Ectodermal cell (in vitro differentiated cells): ENCODE results near the gene ATXN1.
A peak's percentile ranks its signal among the peaks of the same experiment; 100 is the strongest.

Experiments used
- H3K27ac ChIP-seq: 2 replicates; pipeline ENCODE4 v1.7.0; 2013; ENCODE audit warnings: mild to moderate bottlenecking, low read depth, low read length; ENCODE audit not compliant: insufficient read depth, poor library complexity, severe bottlenecking
- H3K27me3 ChIP-seq: 2 replicates; pipeline ENCODE4 v1.7.0; 2013; ENCODE audit warnings: mild to moderate bottlenecking, low read length; ENCODE audit not compliant: insufficient read depth, control insufficient read depth, poor library complexity, severe bottlenecking
- H3K36me3 ChIP-seq: one replicate; pipeline ENCODE4 v1.7.0; 2013; ENCODE audit warnings: low read length; ENCODE audit not compliant: control insufficient read depth, insufficient read depth
- H3K4me1 ChIP-seq: one replicate; pipeline ENCODE4 v1.7.0; 2013; ENCODE audit warnings: low read length; ENCODE audit not compliant: control insufficient read depth, insufficient read depth
- H3K4me3 ChIP-seq: 2 replicates; pipeline ENCODE4 v1.7.0; 2013; ENCODE audit warnings: low read depth, low read length, control low read depth; ENCODE audit not compliant: insufficient read depth
- H3K9me3 ChIP-seq: 2 replicates; pipeline ENCODE4 v1.7.0; 2013; ENCODE audit warnings: mild to moderate bottlenecking, low read length, moderate library complexity; ENCODE audit not compliant: control insufficient read depth
- WGBS, 2 experiments: methylation state at CpG; one replicate each; pipeline ENCODE4 v1.1.7; 2013; ENCODE audit warnings: missing lambda C conversion rate in 2 of 2; 5-methylcytosine and 5-hydroxymethylcytosine counted together

The ATXN1 gene

GRCh38 chr6:16345449-16346330 is 415.6 kb downstream of the ATXN1 start:
- WGBS, 2 experiments = 70 to 75% methylated on average over 14 to 16 of the region's 16 CpGs
- H3K4me1 ChIP-seq = peaks cover 9% of the 10 kb centered on the region
- H3K4me3 ChIP-seq = no peak overlapping the region
- H3K27me3 ChIP-seq = no peaks in the 10 kb centered on the region
- H3K27ac ChIP-seq = peak overlapping the region; percentile 44
- H3K36me3 ChIP-seq = no peaks in the 10 kb centered on the region
- H3K9me3 ChIP-seq = no peaks in the 10 kb centered on the region

GRCh38 chr6:16344756-16345155 is 416.5 kb downstream of the ATXN1 start:
- Histone ChIP-seq H3K4me3 (no peak overlapping the region), H3K9me3 (no peaks in the 10 kb centered on the region), H3K4me1 (peaks cover 9% of the 10 kb centered on the region), H3K27ac (no peak overlapping the region), H3K36me3 (no peaks in the 10 kb centered on the region), H3K27me3 (no peaks in the 10 kb centered on the region)
- 96 to 97% methylated on average over 6 of the region's 6 CpGs for WGBS, 2 experiments

DNA sequence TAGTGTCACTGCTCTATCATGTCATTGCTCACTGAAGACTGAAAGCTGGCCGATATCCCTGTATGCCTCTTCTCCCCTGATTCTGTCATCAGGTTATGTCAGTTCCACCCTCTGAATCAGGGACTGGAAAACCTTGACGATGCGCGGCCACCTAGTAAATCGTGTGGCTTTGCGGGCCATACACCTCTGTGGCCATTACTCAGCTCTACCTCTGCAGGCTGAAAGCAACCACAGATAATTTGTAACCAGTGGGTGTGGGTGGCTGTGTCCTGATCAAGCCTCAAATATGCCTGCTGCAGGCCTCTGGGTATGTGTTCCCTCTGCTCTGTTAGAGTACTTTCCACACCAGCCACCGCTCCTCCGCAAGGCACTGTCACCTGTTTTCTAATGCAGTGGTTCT is 417.7 kb downstream of the ATXN1 start:
- no peaks in the 10 kb centered on the region for H3K9me3 ChIP-seq
- H3K4me3 ChIP-seq = no peak overlapping the region
- no peaks in the 10 kb centered on the region for H3K36me3 ChIP-seq
- 94 to 97% methylated on average over 8 of the region's 8 CpGs for WGBS, 2 experiments
- H3K27me3 ChIP-seq = no peaks in the 10 kb centered on the region
- peaks cover 9% of the 10 kb centered on the region for H3K4me1 ChIP-seq
- no peak overlapping the region for H3K27ac ChIP-seq

GRCh38 chr6:16339265-16339587 is 422.0 kb downstream of the ATXN1 start:
- Histone ChIP-seq H3K4me1 (no peaks in the 10 kb centered on the region), H3K9me3 (no peaks in the 10 kb centered on the region), H3K36me3 (no peaks in the 10 kb centered on the region), H3K27me3 (no peaks in the 10 kb centered on the region), H3K4me3 (no peak overlapping the region), H3K27ac (no peak overlapping the region)
- WGBS, 2 experiments = 81% methylated on average over 3 of the region's 3 CpGs

- 69 to 70% methylated on average over 10 of the region's 10 CpGs for WGBS, 2 experiments
- H3K27me3 ChIP-seq = no peaks in the 10 kb centered on the region
- H3K27ac ChIP-seq = no peak overlapping the region
- no peaks in the 10 kb centered on the region for H3K4me1 ChIP-seq
- H3K9me3 ChIP-seq = no peaks in the 10 kb centered on the region
- no peak overlapping the region for H3K4me3 ChIP-seq
- no peaks in the 10 kb centered on the region for H3K36me3 ChIP-seq
Measured at GRCh38 chr6:16338577-16339264, 422.5 kb downstream of the ATXN1 start.

- H3K27ac ChIP-seq = no peak overlapping the region
- H3K9me3 ChIP-seq = no peaks in the 10 kb centered on the region
- H3K36me3 ChIP-seq = no peaks in the 10 kb centered on the region
- H3K4me1 ChIP-seq = peaks cover 3% of the 10 kb centered on the region
- WGBS, 2 experiments = 86% methylated on average over 13 of the region's 13 CpGs
- H3K4me3 ChIP-seq = no peak overlapping the region
- H3K27me3 ChIP-seq = no peaks in the 10 kb centered on the region
Measured at GRCh38 chr6:16337295-16337975, 423.8 kb downstream of the ATXN1 start.

GRCh38 chr6:16336911-16337294 is 424.4 kb downstream of the ATXN1 start:
- H3K4me3 ChIP-seq = no peak overlapping the region
- H3K9me3 ChIP-seq = no peaks in the 10 kb centered on the region
- H3K27ac ChIP-seq = no peak overlapping the region
- H3K27me3 ChIP-seq = no peaks in the 10 kb centered on the region
- WGBS, 2 experiments = 92 to 97% methylated on average over 6 of the region's 6 CpGs
- peaks cover 6% of the 10 kb centered on the region for H3K4me1 ChIP-seq
- no peaks in the 10 kb centered on the region for H3K36me3 ChIP-seq

DNA sequence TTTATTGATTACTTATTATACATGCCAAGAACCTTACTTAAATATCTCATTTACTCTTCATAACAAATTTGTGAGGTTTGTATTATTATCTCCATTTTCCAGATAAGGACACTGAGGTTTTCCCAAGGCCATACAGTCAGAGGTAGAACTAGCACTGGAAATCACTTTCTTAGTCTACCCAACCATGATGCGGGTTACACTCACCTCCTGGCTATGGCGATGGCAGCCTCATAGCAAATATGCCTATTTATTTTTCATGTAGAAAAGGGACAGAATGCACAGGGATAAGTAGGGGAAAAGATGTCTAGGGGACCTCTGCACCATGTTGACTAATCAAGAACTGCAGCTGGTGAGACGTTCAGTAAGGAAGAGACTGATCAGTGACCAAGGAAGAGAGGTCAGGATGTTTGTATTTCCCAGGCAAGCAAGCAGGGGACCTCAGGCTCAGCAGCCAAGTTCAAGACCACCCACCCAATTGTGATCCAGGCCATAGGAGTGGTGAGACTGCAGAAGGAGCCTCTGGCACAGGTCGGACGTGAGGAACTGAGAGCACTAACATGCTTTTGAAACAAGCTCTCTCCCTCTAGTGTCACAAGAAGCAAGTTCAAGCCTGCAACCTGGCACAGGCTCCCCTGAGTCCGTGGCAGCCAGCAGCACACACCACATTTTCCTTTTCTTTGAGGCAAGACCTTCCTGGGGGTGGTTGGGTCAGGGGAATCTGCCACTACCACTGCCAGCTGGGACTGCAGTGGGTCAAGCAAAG is 425.0 kb downstream of the ATXN1 start:
- Histone ChIP-seq H3K36me3 (no peaks in the 10 kb centered on the region), H3K27ac (no peak overlapping the region), H3K27me3 (no peaks in the 10 kb centered on the region), H3K4me1 (peaks cover 6% of the 10 kb centered on the region), H3K9me3 (no peaks in the 10 kb centered on the region), H3K4me3 (no peak overlapping the region)
- WGBS, 2 experiments = 81 to 88% methylated on average over 6 of the region's 6 CpGs

GRCh38 chr6:16335176-16335575 is 426.1 kb downstream of the ATXN1 start:
- Histone ChIP-seq H3K4me3 (no peak overlapping the region), H3K27me3 (no peaks in the 10 kb centered on the region), H3K27ac (no peak overlapping the region), H3K9me3 (no peaks in the 10 kb centered on the region), H3K4me1 (peaks cover 6% of the 10 kb centered on the region), H3K36me3 (no peaks in the 10 kb centered on the region)
- 96% methylated on average over 8 to 10 of the region's 10 CpGs for WGBS, 2 experiments
